HEK293 (cell line): ENCODE results near the gene ACTA1.
A peak's percentile ranks its signal among the peaks of the same experiment; 100 is the strongest.

Experiments
- GFI1B ChIP-seq: fragments of 450-650 bp; formaldehyde crosslinking; IDR thresholded peaks from 2 replicates; pipeline ENCODE4 v1.5.1; 2016; ENCODE audit warnings: missing biosample characterization, missing genetic modification characterization
- GLIS1 ChIP-seq: fragments of 450-650 bp; formaldehyde crosslinking; IDR thresholded peaks from 2 replicates; pipeline ENCODE4 v1.5.1; 2016; ENCODE audit warnings: missing biosample characterization, missing genetic modification characterization
- KLF9 ChIP-seq: fragments of 450-650 bp; formaldehyde crosslinking; IDR thresholded peaks from 2 replicates; pipeline ENCODE4 v1.5.1; 2016; ENCODE audit warnings: missing biosample characterization, missing genetic modification characterization, low read depth
- OSR2 ChIP-seq: fragments of 450-650 bp; formaldehyde crosslinking; IDR thresholded peaks from 2 replicates; pipeline ENCODE4 v1.5.1; 2016; ENCODE audit warnings: missing biosample characterization, missing genetic modification characterization
- SP2 ChIP-seq: fragments of 450-650 bp; formaldehyde crosslinking; IDR thresholded peaks from 2 replicates; pipeline ENCODE4 v1.5.1; 2016; ENCODE audit warnings: missing biosample characterization, missing genetic modification characterization
- ZBTB1 ChIP-seq: fragments of 450-650 bp; formaldehyde crosslinking; IDR thresholded peaks from 2 replicates; pipeline ENCODE4 v1.5.1; 2016; ENCODE audit warnings: missing biosample characterization, missing genetic modification characterization
- ZBTB17 ChIP-seq: fragments of 450-650 bp; formaldehyde crosslinking; IDR thresholded peaks from 2 replicates; pipeline ENCODE4 v1.5.1; 2016; ENCODE audit warnings: missing biosample characterization, missing genetic modification characterization
- ZFP3 ChIP-seq: fragments of 450-650 bp; formaldehyde crosslinking; IDR thresholded peaks from 2 replicates; pipeline ENCODE4 v1.5.1; 2016; ENCODE audit warnings: low read depth, missing biosample characterization, missing genetic modification characterization
- ZNF202 ChIP-seq: fragments of 450-650 bp; formaldehyde crosslinking; IDR thresholded peaks from 2 replicates; pipeline ENCODE4 v1.5.1; 2016; ENCODE audit warnings: missing biosample characterization, missing genetic modification characterization, borderline replicate concordance
- ZNF221 ChIP-seq: fragments of 450-650 bp; formaldehyde crosslinking; IDR thresholded peaks from 2 replicates; pipeline ENCODE4 v1.5.1; 2017; ENCODE audit warnings: missing biosample characterization, missing genetic modification characterization, borderline replicate concordance
- ZNF473 ChIP-seq: fragments of 450-650 bp; formaldehyde crosslinking; IDR thresholded peaks from 2 replicates; pipeline ENCODE4 v1.5.1; 2017; ENCODE audit warnings: missing biosample characterization, missing genetic modification characterization
- ZNF510 ChIP-seq: fragments of 450-650 bp; formaldehyde crosslinking; IDR thresholded peaks from 2 replicates; pipeline ENCODE4 v1.5.1; 2018; ENCODE audit warnings: mild to moderate bottlenecking, missing genetic modification characterization, missing biosample characterization; ENCODE audit not compliant: insufficient replicate concordance
- ZNF521 ChIP-seq: fragments of 450-650 bp; formaldehyde crosslinking; IDR thresholded peaks from 2 replicates; pipeline ENCODE4 v1.5.1; 2017; ENCODE audit warnings: missing biosample characterization, mild to moderate bottlenecking, missing genetic modification characterization
- TF ChIP-seq, protein P1 (sequence below): fragments of 450-650 bp; formaldehyde crosslinking; IDR thresholded peaks from 2 replicates; pipeline ENCODE4 v1.5.1; 2016; ENCODE audit warnings: missing biosample characterization, missing genetic modification characterization
- TF ChIP-seq, protein P2 (sequence below): fragments of 450-650 bp; formaldehyde crosslinking; IDR thresholded peaks from 2 replicates; pipeline ENCODE4 v1.5.1; 2016; ENCODE audit warnings: missing biosample characterization, missing genetic modification characterization
- TF ChIP-seq, protein P3 (sequence below): fragments of 450-650 bp; formaldehyde crosslinking; IDR thresholded peaks from 2 replicates; pipeline ENCODE4; 2016; ENCODE audit warnings: missing biosample characterization, missing genetic modification characterization
- TF ChIP-seq, protein P4 (sequence below): fragments of 450-650 bp; formaldehyde crosslinking; IDR thresholded peaks from 2 replicates; pipeline ENCODE4 v1.5.1; 2016; ENCODE audit warnings: missing biosample characterization, missing genetic modification characterization
- TF ChIP-seq, protein P5 (sequence below): fragments of 450-650 bp; formaldehyde crosslinking; IDR thresholded peaks from 2 replicates; pipeline ENCODE4 v1.5.1; 2017; ENCODE audit warnings: missing biosample characterization, missing genetic modification characterization
- TF ChIP-seq, protein P6 (sequence below): fragments of 450-650 bp; formaldehyde crosslinking; IDR thresholded peaks from 2 replicates; pipeline ENCODE4 v1.5.1; 2016; ENCODE audit warnings: missing biosample characterization, missing genetic modification characterization
- TF ChIP-seq, protein P7 (sequence below): fragments of 450-650 bp; formaldehyde crosslinking; IDR thresholded peaks from 2 replicates; pipeline ENCODE4 v1.5.1; 2016; ENCODE audit warnings: missing biosample characterization, missing genetic modification characterization, borderline replicate concordance

ACTA1 gene

DNA sequence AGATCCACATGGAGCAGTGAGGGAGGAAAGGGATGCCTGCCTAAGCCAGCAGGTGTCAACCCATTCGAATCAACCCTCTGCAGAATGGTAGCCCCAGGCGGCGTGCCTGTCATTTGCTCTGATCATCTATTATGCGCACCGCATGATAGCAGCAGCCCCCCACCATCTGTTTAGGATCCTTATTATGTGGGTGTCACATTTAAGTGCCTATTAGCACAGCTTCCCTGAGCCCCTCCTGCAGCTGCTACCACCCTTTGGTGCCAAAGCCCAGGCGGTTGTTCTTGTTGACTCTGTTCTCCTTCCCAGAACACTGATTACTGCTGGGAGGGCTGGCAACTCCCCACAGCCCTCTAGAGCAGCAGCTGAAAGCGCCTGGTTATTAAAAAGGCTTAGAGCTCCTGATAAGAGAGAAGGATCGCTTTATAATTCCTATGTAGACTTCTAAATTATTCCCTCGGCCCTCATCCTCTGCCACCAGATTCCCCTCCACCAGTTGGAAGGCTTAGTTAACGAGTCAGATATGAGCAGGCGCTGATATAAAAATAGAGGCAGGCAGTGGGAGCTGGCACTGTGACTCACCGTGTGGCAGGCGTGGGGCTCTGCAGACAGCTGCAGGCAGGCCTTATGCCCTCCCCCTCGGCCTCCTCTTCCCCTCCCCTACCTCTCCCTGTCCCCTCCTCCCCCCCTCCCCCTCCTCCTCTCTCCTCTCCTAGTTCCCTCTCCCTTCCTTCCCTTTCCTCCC lies 23.0 kb downstream of the ACTA1 start (continued):
- peak; percentile 47 for TF ChIP-seq SP2 (tag by site-specific recombination)
- no peak for TF ChIP-seq ZNF521 (tag by site-specific recombination)
- TF ChIP-seq, protein P1, sequence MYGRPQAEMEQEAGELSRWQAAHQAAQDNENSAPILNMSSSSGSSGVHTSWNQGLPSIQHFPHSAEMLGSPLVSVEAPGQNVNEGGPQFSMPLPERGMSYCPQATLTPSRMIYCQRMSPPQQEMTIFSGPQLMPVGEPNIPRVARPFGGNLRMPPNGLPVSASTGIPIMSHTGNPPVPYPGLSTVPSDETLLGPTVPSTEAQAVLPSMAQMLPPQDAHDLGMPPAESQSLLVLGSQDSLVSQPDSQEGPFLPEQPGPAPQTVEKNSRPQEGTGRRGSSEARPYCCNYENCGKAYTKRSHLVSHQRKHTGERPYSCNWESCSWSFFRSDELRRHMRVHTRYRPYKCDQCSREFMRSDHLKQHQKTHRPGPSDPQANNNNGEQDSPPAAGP (tag by site-specific recombination): peak; percentile 88
- TF ChIP-seq, protein P2, sequence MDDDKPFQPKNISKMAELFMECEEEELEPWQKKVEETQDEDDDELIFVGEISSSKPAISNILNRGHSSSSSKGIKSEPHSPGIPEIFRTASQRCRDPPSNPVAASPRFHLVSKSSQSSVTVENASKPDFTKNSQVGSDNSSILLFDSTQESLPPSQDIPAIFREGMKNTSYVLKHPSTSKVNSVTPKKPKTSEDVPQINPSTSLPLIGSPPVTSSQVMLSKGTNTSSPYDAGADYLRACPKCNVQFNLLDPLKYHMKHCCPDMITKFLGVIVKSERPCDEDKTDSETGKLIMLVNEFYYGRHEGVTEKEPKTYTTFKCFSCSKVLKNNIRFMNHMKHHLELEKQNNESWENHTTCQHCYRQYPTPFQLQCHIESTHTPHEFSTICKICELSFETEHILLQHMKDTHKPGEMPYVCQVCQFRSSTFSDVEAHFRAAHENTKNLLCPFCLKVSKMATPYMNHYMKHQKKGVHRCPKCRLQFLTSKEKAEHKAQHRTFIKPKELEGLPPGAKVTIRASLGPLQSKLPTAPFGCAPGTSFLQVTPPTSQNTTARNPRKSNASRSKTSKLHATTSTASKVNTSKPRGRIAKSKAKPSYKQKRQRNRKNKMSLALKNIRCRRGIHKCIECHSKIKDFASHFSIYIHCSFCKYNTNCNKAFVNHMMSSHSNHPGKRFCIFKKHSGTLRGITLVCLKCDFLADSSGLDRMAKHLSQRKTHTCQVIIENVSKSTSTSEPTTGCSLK (tag by site-specific recombination): no peak
- TF ChIP-seq, protein P3, sequence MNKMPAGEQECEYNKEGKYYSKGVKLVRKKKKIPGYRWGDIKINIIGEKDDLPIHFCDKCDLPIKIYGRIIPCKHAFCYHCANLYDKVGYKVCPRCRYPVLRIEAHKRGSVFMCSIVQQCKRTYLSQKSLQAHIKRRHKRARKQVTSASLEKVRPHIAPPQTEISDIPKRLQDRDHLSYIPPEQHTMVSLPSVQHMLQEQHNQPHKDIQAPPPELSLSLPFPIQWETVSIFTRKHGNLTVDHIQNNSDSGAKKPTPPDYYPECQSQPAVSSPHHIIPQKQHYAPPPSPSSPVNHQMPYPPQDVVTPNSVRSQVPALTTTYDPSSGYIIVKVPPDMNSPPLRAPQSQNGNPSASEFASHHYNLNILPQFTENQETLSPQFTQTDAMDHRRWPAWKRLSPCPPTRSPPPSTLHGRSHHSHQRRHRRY (tag by site-specific recombination): no peak
- TF ChIP-seq, protein P4, sequence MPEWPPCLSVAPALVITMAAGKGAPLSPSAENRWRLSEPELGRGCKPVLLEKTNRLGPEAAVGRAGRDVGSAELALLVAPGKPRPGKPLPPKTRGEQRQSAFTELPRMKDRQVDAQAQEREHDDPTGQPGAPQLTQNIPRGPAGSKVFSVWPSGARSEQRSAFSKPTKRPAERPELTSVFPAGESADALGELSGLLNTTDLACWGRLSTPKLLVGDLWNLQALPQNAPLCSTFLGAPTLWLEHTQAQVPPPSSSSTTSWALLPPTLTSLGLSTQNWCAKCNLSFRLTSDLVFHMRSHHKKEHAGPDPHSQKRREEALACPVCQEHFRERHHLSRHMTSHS (tag by site-specific recombination): no peak
- TF ChIP-seq, protein P5, sequence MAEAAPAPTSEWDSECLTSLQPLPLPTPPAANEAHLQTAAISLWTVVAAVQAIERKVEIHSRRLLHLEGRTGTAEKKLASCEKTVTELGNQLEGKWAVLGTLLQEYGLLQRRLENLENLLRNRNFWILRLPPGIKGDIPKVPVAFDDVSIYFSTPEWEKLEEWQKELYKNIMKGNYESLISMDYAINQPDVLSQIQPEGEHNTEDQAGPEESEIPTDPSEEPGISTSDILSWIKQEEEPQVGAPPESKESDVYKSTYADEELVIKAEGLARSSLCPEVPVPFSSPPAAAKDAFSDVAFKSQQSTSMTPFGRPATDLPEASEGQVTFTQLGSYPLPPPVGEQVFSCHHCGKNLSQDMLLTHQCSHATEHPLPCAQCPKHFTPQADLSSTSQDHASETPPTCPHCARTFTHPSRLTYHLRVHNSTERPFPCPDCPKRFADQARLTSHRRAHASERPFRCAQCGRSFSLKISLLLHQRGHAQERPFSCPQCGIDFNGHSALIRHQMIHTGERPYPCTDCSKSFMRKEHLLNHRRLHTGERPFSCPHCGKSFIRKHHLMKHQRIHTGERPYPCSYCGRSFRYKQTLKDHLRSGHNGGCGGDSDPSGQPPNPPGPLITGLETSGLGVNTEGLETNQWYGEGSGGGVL (tag by site-specific recombination): peak; percentile 95
- TF ChIP-seq ZNF221 (tag by site-specific recombination): no peak
- TF ChIP-seq ZNF202 (tag by site-specific recombination): no peak
- no peak for TF ChIP-seq ZBTB1 (tag by site-specific recombination)
- TF ChIP-seq KLF9 (tag by site-specific recombination): no peak
- TF ChIP-seq, protein P6, sequence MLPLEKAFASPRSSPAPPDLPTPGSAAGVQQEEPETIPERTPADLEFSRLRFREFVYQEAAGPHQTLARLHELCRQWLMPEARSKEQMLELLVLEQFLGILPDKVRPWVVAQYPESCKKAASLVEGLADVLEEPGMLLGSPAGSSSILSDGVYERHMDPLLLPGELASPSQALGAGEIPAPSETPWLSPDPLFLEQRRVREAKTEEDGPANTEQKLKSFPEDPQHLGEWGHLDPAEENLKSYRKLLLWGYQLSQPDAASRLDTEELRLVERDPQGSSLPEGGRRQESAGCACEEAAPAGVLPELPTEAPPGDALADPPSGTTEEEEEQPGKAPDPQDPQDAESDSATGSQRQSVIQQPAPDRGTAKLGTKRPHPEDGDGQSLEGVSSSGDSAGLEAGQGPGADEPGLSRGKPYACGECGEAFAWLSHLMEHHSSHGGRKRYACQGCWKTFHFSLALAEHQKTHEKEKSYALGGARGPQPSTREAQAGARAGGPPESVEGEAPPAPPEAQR (tag by site-specific recombination): no peak
- no peak for TF ChIP-seq ZFP3 (tag by site-specific recombination)
- TF ChIP-seq OSR2 (tag by site-specific recombination): peak; percentile 51; the same call in 1 of the 2 replicates
- TF ChIP-seq GLIS1 (tag by site-specific recombination): peak; percentile 47; the same call in 1 of the 2 replicates
- TF ChIP-seq, protein P7, sequence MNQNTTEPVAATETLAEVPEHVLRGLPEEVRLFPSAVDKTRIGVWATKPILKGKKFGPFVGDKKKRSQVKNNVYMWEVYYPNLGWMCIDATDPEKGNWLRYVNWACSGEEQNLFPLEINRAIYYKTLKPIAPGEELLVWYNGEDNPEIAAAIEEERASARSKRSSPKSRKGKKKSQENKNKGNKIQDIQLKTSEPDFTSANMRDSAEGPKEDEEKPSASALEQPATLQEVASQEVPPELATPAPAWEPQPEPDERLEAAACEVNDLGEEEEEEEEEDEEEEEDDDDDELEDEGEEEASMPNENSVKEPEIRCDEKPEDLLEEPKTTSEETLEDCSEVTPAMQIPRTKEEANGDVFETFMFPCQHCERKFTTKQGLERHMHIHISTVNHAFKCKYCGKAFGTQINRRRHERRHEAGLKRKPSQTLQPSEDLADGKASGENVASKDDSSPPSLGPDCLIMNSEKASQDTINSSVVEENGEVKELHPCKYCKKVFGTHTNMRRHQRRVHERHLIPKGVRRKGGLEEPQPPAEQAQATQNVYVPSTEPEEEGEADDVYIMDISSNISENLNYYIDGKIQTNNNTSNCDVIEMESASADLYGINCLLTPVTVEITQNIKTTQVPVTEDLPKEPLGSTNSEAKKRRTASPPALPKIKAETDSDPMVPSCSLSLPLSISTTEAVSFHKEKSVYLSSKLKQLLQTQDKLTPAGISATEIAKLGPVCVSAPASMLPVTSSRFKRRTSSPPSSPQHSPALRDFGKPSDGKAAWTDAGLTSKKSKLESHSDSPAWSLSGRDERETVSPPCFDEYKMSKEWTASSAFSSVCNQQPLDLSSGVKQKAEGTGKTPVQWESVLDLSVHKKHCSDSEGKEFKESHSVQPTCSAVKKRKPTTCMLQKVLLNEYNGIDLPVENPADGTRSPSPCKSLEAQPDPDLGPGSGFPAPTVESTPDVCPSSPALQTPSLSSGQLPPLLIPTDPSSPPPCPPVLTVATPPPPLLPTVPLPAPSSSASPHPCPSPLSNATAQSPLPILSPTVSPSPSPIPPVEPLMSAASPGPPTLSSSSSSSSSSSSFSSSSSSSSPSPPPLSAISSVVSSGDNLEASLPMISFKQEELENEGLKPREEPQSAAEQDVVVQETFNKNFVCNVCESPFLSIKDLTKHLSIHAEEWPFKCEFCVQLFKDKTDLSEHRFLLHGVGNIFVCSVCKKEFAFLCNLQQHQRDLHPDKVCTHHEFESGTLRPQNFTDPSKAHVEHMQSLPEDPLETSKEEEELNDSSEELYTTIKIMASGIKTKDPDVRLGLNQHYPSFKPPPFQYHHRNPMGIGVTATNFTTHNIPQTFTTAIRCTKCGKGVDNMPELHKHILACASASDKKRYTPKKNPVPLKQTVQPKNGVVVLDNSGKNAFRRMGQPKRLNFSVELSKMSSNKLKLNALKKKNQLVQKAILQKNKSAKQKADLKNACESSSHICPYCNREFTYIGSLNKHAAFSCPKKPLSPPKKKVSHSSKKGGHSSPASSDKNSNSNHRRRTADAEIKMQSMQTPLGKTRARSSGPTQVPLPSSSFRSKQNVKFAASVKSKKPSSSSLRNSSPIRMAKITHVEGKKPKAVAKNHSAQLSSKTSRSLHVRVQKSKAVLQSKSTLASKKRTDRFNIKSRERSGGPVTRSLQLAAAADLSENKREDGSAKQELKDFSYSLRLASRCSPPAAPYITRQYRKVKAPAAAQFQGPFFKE: no peak
- no peak for TF ChIP-seq ZNF510
- peak; percentile 80 for TF ChIP-seq ZBTB17 (tag by site-specific recombination)
- TF ChIP-seq GFI1B (tag by site-specific recombination): no peak
- TF ChIP-seq ZNF473 (tag by site-specific recombination): no peak
